ENCODE measurements around the gene FOXI1.
A peak's percentile ranks its signal among the peaks of the same experiment; 100 is the strongest.

Gene FOXI1

DNA sequence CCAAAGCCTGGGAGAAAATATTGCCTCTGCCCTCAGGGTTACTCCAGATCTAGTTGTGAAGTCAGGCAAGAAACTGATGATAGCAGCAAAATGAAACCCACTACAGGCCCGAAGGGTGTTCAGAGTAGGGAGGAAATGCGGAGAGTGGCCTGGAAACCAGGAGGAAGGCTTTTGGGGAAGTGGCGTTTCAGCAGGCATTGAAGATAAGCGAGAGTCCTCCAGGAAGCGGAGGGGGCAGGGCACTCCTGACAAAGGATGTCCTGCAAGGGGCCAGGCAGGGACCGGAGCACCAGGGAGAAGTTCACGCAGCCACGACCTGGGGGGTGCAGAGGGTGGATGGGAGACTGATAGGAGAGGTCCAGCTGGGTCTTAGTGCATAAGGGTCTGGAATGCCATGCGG lies 7.8 kb upstream of the FOXI1 start:
- Histone ChIP-seq H3K9me3 (ENCODE audit: low read length) (no peaks in the 10 kb centered on the region), H2AFZ (ENCODE audit: low read length) (no peak overlapping the region), H3K9me2 (ENCODE audit: low read depth, low read length) (no peaks in the 10 kb centered on the region), H3K27me3 (ENCODE audit: insufficient read depth, low read length) (no peaks in the 10 kb centered on the region; the same call in 1 of the 2 replicates), H3F3A (ENCODE audit: insufficient read depth, low read length) (no peaks in the 10 kb centered on the region), H3K9ac (ENCODE audit: low read length) (no peak overlapping the region), H3K27ac (ENCODE audit: low read depth, low read length, poor library complexity, severe bottlenecking) (no peak overlapping the region), H3K79me2 (ENCODE audit: insufficient read depth, low read length) (no peaks in the 10 kb centered on the region), H4K20me1 (ENCODE audit: insufficient read depth, low read length) (no peaks in the 10 kb centered on the region), H3K4me3 (ENCODE audit: low read depth, low read length, poor library complexity, severe bottlenecking) (no peak overlapping the region), H3K4me2 (ENCODE audit: low read length) (no peak overlapping the region), H3K4me1 (ENCODE audit: insufficient read depth, low read length, severe bottlenecking) (no peaks in the 10 kb centered on the region), H3K36me3 (ENCODE audit: insufficient read depth, low read length) (no peaks in the 10 kb centered on the region)
- TF ChIP-seq CTCF (IDR thresholded peaks at IDR 0.05; ENCODE audit: low read length) (no peak), EZH2 (IDR thresholded peaks at IDR 0.05; ENCODE audit: borderline replicate concordance, low read length) (no peak)

DNA sequence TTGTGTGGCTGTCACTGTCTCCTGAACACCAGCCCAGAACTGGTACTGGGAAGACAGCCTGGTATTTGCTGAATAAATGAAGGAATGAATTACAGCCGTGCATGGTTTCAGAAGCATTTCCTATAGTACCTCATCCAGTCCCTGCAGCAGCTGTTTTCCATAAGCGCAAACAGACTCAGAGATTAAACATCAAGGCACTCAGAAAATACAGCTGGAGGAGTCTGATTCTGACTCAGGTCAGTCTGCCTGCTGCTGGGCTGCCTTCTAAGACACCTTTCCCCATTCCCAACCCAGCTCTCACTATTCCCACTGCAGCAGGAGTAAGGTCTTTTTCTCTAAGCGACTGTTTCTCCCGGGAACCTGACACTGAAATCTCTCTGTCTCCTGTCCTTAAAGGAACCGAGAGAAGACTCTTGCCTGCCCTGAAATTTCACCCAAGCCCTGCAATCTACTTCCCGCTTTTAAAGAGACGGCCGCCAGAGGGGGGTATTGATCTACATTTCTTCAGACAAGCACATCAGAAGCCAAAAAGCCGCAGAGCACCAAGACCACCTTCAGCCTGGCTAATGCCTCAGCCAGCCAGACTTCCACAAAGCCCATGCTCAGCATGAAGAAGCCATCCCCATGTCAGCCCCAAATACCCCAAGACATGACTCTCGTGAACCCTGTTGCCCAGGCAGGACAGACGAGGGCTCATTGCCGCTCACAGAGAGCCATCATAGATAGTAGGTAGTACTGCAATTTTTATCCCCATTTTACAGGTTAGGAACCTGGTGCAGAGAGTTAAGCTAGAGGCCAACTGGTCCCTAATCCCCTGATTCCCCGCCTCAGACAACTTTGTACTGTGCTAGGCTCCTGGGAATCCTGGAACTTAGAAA lies 5.4 kb upstream of the FOXI1 start:
- Histone ChIP-seq H3K36me3 (ENCODE audit: insufficient read depth, low read length) (no peaks in the 10 kb centered on the region), H3K4me2 (ENCODE audit: low read length) (no peak overlapping the region), H3K9ac (ENCODE audit: low read length) (no peak overlapping the region), H3F3A (ENCODE audit: insufficient read depth, low read length) (no peaks in the 10 kb centered on the region), H3K4me1 (ENCODE audit: insufficient read depth, low read length, severe bottlenecking) (no peaks in the 10 kb centered on the region), H4K20me1 (ENCODE audit: insufficient read depth, low read length) (no peaks in the 10 kb centered on the region), H3K27me3 (ENCODE audit: insufficient read depth, low read length) (peaks cover 4% of the 10 kb centered on the region; the same call in 1 of the 2 replicates), H3K4me3 (ENCODE audit: low read depth, low read length, poor library complexity, severe bottlenecking) (no peak overlapping the region), H3K9me2 (ENCODE audit: low read depth, low read length) (no peaks in the 10 kb centered on the region), H3K79me2 (ENCODE audit: insufficient read depth, low read length) (no peaks in the 10 kb centered on the region), H3K9me3 (ENCODE audit: low read length) (no peaks in the 10 kb centered on the region), H3K27ac (ENCODE audit: low read depth, low read length, poor library complexity, severe bottlenecking) (no peak overlapping the region), H2AFZ (ENCODE audit: low read length) (no peak overlapping the region)
- TF ChIP-seq EZH2 (IDR thresholded peaks at IDR 0.05; ENCODE audit: borderline replicate concordance, low read length) (no peak), CTCF (IDR thresholded peaks at IDR 0.05; ENCODE audit: low read length) (peak; percentile 73)

DNA sequence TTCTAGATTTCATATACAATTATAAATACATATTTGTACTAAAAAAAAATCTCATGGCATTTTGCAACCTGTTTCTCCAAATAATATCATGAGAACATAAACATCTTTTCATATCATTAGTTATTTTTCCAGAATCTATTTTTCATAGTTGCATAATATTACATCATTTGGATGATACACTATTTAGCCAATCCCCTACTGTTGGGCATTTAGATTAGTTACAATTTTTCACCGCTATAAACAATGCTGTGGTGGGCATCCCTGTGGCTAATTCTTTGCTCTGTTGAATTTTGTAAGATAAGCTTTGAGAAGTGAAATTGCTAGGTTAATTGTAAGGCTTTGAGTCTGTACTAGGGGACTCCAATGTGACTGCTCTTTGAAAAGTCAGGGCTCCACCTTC lies 2.2 kb upstream of the FOXI1 start:
- Histone ChIP-seq H4K20me1 (ENCODE audit: insufficient read depth, low read length) (no peaks in the 10 kb centered on the region), H3K9me3 (ENCODE audit: low read length) (no peaks in the 10 kb centered on the region), H3K27me3 (ENCODE audit: insufficient read depth, low read length) (peaks cover 4% of the 10 kb centered on the region; the same call in 1 of the 2 replicates), H3F3A (ENCODE audit: insufficient read depth, low read length) (no peaks in the 10 kb centered on the region), H3K9ac (ENCODE audit: low read length) (no peak overlapping the region), H3K4me3 (ENCODE audit: low read depth, low read length, poor library complexity, severe bottlenecking) (no peak overlapping the region), H3K27ac (ENCODE audit: low read depth, low read length, poor library complexity, severe bottlenecking) (no peak overlapping the region), H3K4me1 (ENCODE audit: insufficient read depth, low read length, severe bottlenecking) (no peaks in the 10 kb centered on the region), H3K36me3 (ENCODE audit: insufficient read depth, low read length) (no peaks in the 10 kb centered on the region), H2AFZ (ENCODE audit: low read length) (no peak overlapping the region), H3K79me2 (ENCODE audit: insufficient read depth, low read length) (no peaks in the 10 kb centered on the region), H3K9me2 (ENCODE audit: low read depth, low read length) (no peaks in the 10 kb centered on the region), H3K4me2 (ENCODE audit: low read length) (no peak overlapping the region)
- no peak for TF ChIP-seq CTCF (IDR thresholded peaks at IDR 0.05; ENCODE audit: low read length)
- no peak for TF ChIP-seq EZH2 (IDR thresholded peaks at IDR 0.05; ENCODE audit: borderline replicate concordance, low read length)

Measured in OCI-LY1 (cell line).